Endodermal cell (in vitro differentiated cells): ENCODE measurements around the gene GLT8D2. TPM values are rescaled to one million over a fixed set of nuclear protein-coding genes. Genes with fewer than 3 reads are reported as not detected.

Source experiments
- DNase-seq: peaks from one replicate; pipeline ENCODE4 v3.0.0-alpha.2; 2017
- H3K27ac ChIP-seq: 2 replicates; pipeline ENCODE4 v1.5.1; 2013; ENCODE audit warnings: mild to moderate bottlenecking, low read depth, low read length, moderate library complexity
- H3K27me3 ChIP-seq: 2 replicates; pipeline ENCODE4 v1.6.1; 2013; ENCODE audit warnings: mild to moderate bottlenecking, low read length, moderate library complexity; ENCODE audit not compliant: insufficient read depth, control insufficient read depth, poor library complexity, severe bottlenecking
- H3K36me3 ChIP-seq: 2 replicates; pipeline ENCODE4 v1.7.0; 2013; ENCODE audit warnings: mild to moderate bottlenecking, low read length, moderate library complexity; ENCODE audit not compliant: control insufficient read depth, insufficient read depth
- H3K4me1 ChIP-seq: one replicate; pipeline ENCODE4 v1.7.0; 2013; ENCODE audit warnings: low read length; ENCODE audit not compliant: control insufficient read depth, insufficient read depth
- H3K4me3 ChIP-seq: 2 replicates; pipeline ENCODE4 v1.5.1; 2013; ENCODE audit warnings: mild to moderate bottlenecking, low read length, moderate library complexity
- H3K9ac ChIP-seq: 2 replicates; pipeline ENCODE4 v1.6.1; 2013; ENCODE audit warnings: mild to moderate bottlenecking, low read length, moderate library complexity; ENCODE audit not compliant: poor library complexity, severe bottlenecking; ENCODE audit errors: extremely low read depth
- H3K9me3 ChIP-seq: 2 replicates; pipeline ENCODE4 v1.6.1; 2013; ENCODE audit warnings: mild to moderate bottlenecking, low read length, moderate library complexity; ENCODE audit not compliant: control insufficient read depth
- H3K27ac Mint-ChIP-seq: 2 replicates; pipeline ENCODE4 v1.8.0; 2020; ENCODE audit warnings: mixed read lengths
- H3K27me3 Mint-ChIP-seq: 2 replicates; pipeline ENCODE4 v1.8.0; 2021; ENCODE audit warnings: mild to moderate bottlenecking, mixed read lengths; ENCODE audit not compliant: insufficient read depth
- H3K36me3 Mint-ChIP-seq: 2 replicates; pipeline ENCODE4 v1.8.0; 2020; ENCODE audit warnings: low read depth, mixed read lengths
- H3K4me1 Mint-ChIP-seq: 2 replicates; pipeline ENCODE4 v1.8.0; 2020; ENCODE audit warnings: mixed read lengths
- H3K4me3 Mint-ChIP-seq: 2 replicates; pipeline ENCODE4 v1.8.0; 2020; ENCODE audit warnings: mild to moderate bottlenecking, moderate library complexity, mixed read lengths
- H3K9me3 Mint-ChIP-seq: 2 replicates; pipeline ENCODE4 v1.8.0; 2020; ENCODE audit warnings: mild to moderate bottlenecking, mixed read lengths
- CTCF ChIP-seq: fragments of 200-600 bp; sonication (generic); conservative IDR thresholded peaks from 2 replicates; pipeline ENCODE4 v1.5.0; 2021; ENCODE audit warnings: antibody characterized with exemption, mild to moderate bottlenecking
- WGBS, 2 experiments: methylation state at CpG; one replicate each; pipeline versions ENCODE4 v1.1.5 to v1.1.7; 2013; ENCODE audit warnings: missing lambda C conversion rate in 2 of 2, mixed read lengths in 1 of 2; ENCODE audit not compliant: insufficient coverage in 1 of 2, insufficient read length in 1 of 2; 5-methylcytosine and 5-hydroxymethylcytosine counted together
- total RNA-seq, 2 donors: library from RNA; stranded (reverse); fragmentation: NEBNext Ultra II Directional in 1 of 2; extraction: Animal tissue kit (Norgen Biotek cat#: 25700) in 1 of 2; gene quantifications; 2 replicates in 1 of 2; 3 replicates in 1 of 2; pipeline ENCODE4 v1.2.1, GENCODE V29; 2021

The GLT8D2 gene
- total RNA-seq, 2 donors from 2014 or later: 0.69 to 1.3 TPM

- 99 to 100% methylated on average over 1 to 5 of the region's 5 CpGs for WGBS, 2 experiments
- Mint-ChIP-seq H3K4me3 (no peak overlapping the region), H3K27me3 (peaks cover 5% of the 10 kb centered on the region), H3K27ac (no peak overlapping the region), H3K36me3 (no peaks in the 10 kb centered on the region), H3K9me3 (no peaks in the 10 kb centered on the region), H3K4me1 (peaks cover 4% of the 10 kb centered on the region)
- no peak for TF ChIP-seq CTCF
- Histone ChIP-seq H3K4me1 (no peaks in the 10 kb centered on the region), H3K27ac (no peak overlapping the region), H3K27me3 (no peaks in the 10 kb centered on the region), H3K4me3 (no peak overlapping the region), H3K9ac (no peak overlapping the region), H3K9me3 (no peaks in the 10 kb centered on the region), H3K36me3 (no peaks in the 10 kb centered on the region)
- no peak for DNase-seq
Observed at GRCh38 chr12:103996595-103996994, 53.4 kb downstream of the GLT8D2 start.

GRCh38 chr12:103994235-103994634, 55.8 kb downstream of the GLT8D2 start:
- Histone ChIP-seq H3K4me3 (no peak overlapping the region), H3K36me3 (peaks cover 9% of the 10 kb centered on the region), H3K4me1 (no peaks in the 10 kb centered on the region), H3K9ac (no peak overlapping the region), H3K9me3 (no peaks in the 10 kb centered on the region), H3K27ac (no peak overlapping the region), H3K27me3 (no peaks in the 10 kb centered on the region)
- peaks cover 2% of the 10 kb centered on the region for H3K27me3 Mint-ChIP-seq
- peaks cover 4% of the 10 kb centered on the region for H3K4me1 Mint-ChIP-seq
- no peak for DNase-seq
- no peaks in the 10 kb centered on the region for H3K36me3 Mint-ChIP-seq
- H3K9me3 Mint-ChIP-seq: no peaks in the 10 kb centered on the region
- H3K4me3 Mint-ChIP-seq: no peak overlapping the region
- WGBS, 2 experiments: 87 to 93% methylated on average over 2 to 4 of the region's 4 CpGs
- H3K27ac Mint-ChIP-seq: no peak overlapping the region
- no peak for TF ChIP-seq CTCF

GRCh38 chr12:103986829-103987228, 63.2 kb downstream of the GLT8D2 start:
- TF ChIP-seq CTCF: no peak
- DNase-seq: no peak
- Histone ChIP-seq H3K27me3 (no peaks in the 10 kb centered on the region), H3K4me3 (no peak overlapping the region), H3K36me3 (peaks cover 67% of the 10 kb centered on the region), H3K9me3 (no peaks in the 10 kb centered on the region), H3K9ac (no peak overlapping the region), H3K27ac (no peak overlapping the region), H3K4me1 (no peaks in the 10 kb centered on the region)
- Mint-ChIP-seq H3K4me3 (no peak overlapping the region), H3K27ac (no peak overlapping the region), H3K4me1 (no peaks in the 10 kb centered on the region), H3K36me3 (peaks cover 39% of the 10 kb centered on the region), H3K27me3 (no peaks in the 10 kb centered on the region), H3K9me3 (no peaks in the 10 kb centered on the region)
- WGBS, 2 experiments: 80 to 97% methylated on average over 1 to 2 of the region's 2 CpGs
